PC-9 (cell line): ENCODE data around the gene SLC6A5. TPM values are rescaled to one million over a fixed set of nuclear protein-coding genes. Genes with fewer than 3 reads are reported as not detected.

Experiments used
- BruUV-seq: library from RNA; stranded (reverse); fragments of 400-500 nt; replicated peaks from 2 replicates; lab custom pipeline; 2021; lab: Mats Ljungman, UMichigan
- CTCF ChIA-PET: fragments of 300-600 bp; sonication (Branson Sonifier 250); formaldehyde crosslinking; loops from one replicate; lab custom pipeline; 2022; ENCODE audit warnings: antibody characterized with exemption; lab: Charles Lee
- POLR2A ChIA-PET: fragments of 300-600 bp; sonication (Branson Sonifier 250); formaldehyde crosslinking; loops from one replicate; lab custom pipeline; 2022; ENCODE audit warnings: antibody characterized with exemption; ENCODE audit not compliant: unreplicated experiment; lab: Charles Lee
- DNase-seq, 2 experiments: peaks; one replicate each; pipeline versions ENCODE4 v3.0.0 to v3.0.0-alpha.2; 2015 to 2022; ENCODE audit warnings: mixed read lengths in 1 of 2
- H2AFZ ChIP-seq: fragments of 200-600 bp; sonication (generic); 2 replicates; pipeline ENCODE4 v1.8.1; 2017; ENCODE audit warnings: antibody characterized with exemption
- H3F3A ChIP-seq: fragments of 200-600 bp; sonication (generic); 2 replicates; pipeline ENCODE4 v1.8.1; 2017; ENCODE audit warnings: antibody characterized with exemption, mild to moderate bottlenecking, low read depth; ENCODE audit not compliant: insufficient read depth
- H3K27ac ChIP-seq: fragments of 200-600 bp; sonication (generic); 2 replicates; pipeline ENCODE4 v1.6.1; 2016; ENCODE audit warnings: mixed run types
- H3K27me3 ChIP-seq: fragments of 200-600 bp; sonication (generic); 2 replicates; pipeline ENCODE4 v1.6.1; 2016; ENCODE audit warnings: low read depth, mixed run types; ENCODE audit not compliant: insufficient read depth
- H3K36me3 ChIP-seq: fragments of 200-600 bp; sonication (generic); 2 replicates; pipeline ENCODE4 v1.6.1; 2016; ENCODE audit warnings: low read depth, mixed run types
- H3K4me1 ChIP-seq: fragments of 200-600 bp; sonication (generic); replicated peaks from 2 replicates; pipeline ENCODE4 v1.6.1; 2016; ENCODE audit warnings: mixed run types; ENCODE audit not compliant: insufficient read depth
- H3K4me2 ChIP-seq: fragments of 200-600 bp; sonication (generic); 2 replicates; pipeline ENCODE4 v1.6.1; 2017; ENCODE audit warnings: mixed run types
- H3K4me3 ChIP-seq: fragments of 200-600 bp; sonication (generic); 2 replicates; pipeline ENCODE4 v1.6.1; 2016; ENCODE audit warnings: mixed run types
- H3K79me2 ChIP-seq: fragments of 200-600 bp; sonication (generic); 2 replicates; pipeline ENCODE4 v1.6.1; 2017; ENCODE audit warnings: low read depth, mixed run types
- H3K9me2 ChIP-seq: fragments of 200-600 bp; sonication (generic); 2 replicates; pipeline ENCODE4 v1.8.1; 2017; ENCODE audit warnings: mild to moderate bottlenecking; ENCODE audit not compliant: insufficient read depth
- H3K9me3 ChIP-seq: fragments of 200-600 bp; sonication (generic); 2 replicates; pipeline ENCODE4 v1.8.1; 2016; ENCODE audit warnings: low read depth; ENCODE audit not compliant: insufficient read depth
- H4K20me1 ChIP-seq: fragments of 200-600 bp; sonication (generic); 2 replicates; pipeline ENCODE4 v1.8.1; 2017; ENCODE audit not compliant: insufficient read depth
- EZH2 ChIP-seq: fragments of 200-600 bp; sonication (generic); IDR thresholded peaks from 2 replicates; pipeline ENCODE4 v1.8.0; 2017; ENCODE audit warnings: antibody characterized with exemption, low read depth
- intact Hi-C: fragments of 100-400 bp; cut with micrococcal nuclease; formaldehyde crosslinking; loops from one replicate; pipeline ENCODE4 v1.10.0; 2022; ENCODE audit not compliant: unreplicated experiment
- total RNA-seq: library from RNA; stranded (reverse); gene quantifications from 2 replicates; pipeline ENCODE4 v1.2.3, GENCODE V29; 2021
- TF ChIP-seq, protein P1 (sequence below): fragments of 200-600 bp; sonication (generic); conservative IDR thresholded peaks from 2 replicates; pipeline ENCODE4 v1.6.1; 2017; ENCODE audit warnings: mixed run types, antibody characterized with exemption, mild to moderate bottlenecking, moderate library complexity

Gene SLC6A5
- total RNA-seq, 1 experiment from 2014 or later = not detected

DNA sequence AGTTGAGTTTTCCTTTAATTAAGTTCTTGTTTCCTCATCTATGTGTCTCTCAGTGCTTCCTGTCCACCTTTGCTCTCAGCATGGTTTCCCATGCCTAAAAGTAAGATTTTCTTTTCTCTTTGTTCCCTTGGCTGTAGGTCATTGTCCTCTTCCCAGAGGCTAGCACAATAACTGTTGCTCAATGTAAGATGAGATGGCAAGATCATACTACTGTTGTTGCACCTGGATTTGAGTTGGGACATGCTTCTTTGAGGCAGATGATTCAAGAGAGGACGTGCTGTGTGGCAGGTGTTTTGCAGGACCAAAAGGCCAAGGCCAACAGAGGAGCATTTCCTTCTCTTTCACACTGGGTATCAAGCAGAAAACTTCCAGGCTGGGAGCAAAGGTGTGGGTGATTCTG, 58.7 kb downstream of the SLC6A5 start:
- CTCF ChIA-PET = no interaction called here
- Histone ChIP-seq H3F3A (no peaks in the 10 kb centered on the region), H3K4me1 (no peaks in the 10 kb centered on the region), H4K20me1 (no peaks in the 10 kb centered on the region), H3K4me3 (no peak overlapping the region), H3K79me2 (no peaks in the 10 kb centered on the region), H3K36me3 (no peaks in the 10 kb centered on the region), H3K27me3 (peaks cover 32% of the 10 kb centered on the region), H3K9me2 (no peaks in the 10 kb centered on the region; the same call in 1 of the 2 replicates), H3K9me3 (no peaks in the 10 kb centered on the region), H2AFZ (no peak overlapping the region), H3K4me2 (no peak overlapping the region), H3K27ac (no peak overlapping the region)
- DNase-seq = no peak
- no TSS peak for BruUV-seq
- intact Hi-C loops = no loop called here
- POLR2A ChIA-PET = no interaction called here
- TF ChIP-seq, protein P1, sequence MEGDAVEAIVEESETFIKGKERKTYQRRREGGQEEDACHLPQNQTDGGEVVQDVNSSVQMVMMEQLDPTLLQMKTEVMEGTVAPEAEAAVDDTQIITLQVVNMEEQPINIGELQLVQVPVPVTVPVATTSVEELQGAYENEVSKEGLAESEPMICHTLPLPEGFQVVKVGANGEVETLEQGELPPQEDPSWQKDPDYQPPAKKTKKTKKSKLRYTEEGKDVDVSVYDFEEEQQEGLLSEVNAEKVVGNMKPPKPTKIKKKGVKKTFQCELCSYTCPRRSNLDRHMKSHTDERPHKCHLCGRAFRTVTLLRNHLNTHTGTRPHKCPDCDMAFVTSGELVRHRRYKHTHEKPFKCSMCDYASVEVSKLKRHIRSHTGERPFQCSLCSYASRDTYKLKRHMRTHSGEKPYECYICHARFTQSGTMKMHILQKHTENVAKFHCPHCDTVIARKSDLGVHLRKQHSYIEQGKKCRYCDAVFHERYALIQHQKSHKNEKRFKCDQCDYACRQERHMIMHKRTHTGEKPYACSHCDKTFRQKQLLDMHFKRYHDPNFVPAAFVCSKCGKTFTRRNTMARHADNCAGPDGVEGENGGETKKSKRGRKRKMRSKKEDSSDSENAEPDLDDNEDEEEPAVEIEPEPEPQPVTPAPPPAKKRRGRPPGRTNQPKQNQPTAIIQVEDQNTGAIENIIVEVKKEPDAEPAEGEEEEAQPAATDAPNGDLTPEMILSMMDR = no peak
- no peak for TF ChIP-seq EZH2

DNA sequence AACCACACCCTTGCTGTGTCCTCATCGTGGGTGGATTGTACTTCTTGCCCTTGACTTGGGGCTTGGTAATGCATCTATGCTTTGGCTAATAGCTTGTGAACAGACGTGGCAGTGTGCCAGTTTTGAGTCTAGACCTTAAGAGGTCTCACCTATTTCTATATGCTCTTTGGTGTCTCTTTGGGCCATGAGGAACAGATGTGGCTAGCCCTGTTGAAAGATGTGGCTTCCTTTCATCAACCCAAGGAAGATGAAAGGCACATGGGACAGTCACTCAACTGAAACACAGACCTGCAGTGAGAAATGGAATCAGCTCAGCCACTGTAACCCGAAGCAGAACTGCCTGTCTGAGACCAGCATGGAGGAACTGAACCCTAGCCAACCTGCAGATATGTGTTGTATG, 62.0 kb downstream of the SLC6A5 start:
- H3K4me2 ChIP-seq = no peak overlapping the region
- BruUV-seq = no TSS peak
- H3K4me1 ChIP-seq = no peaks in the 10 kb centered on the region
- CTCF ChIA-PET = no interaction called here
- 0 out of 2 replicates have a peak, but pooled peaks cover under 1% of the 10 kb centered on the region for H3K27me3 ChIP-seq
- H3K4me3 ChIP-seq = no peak overlapping the region
- H2AFZ ChIP-seq = no peak overlapping the region
- H3K27ac ChIP-seq = no peak overlapping the region
- no peaks in the 10 kb centered on the region for H3K79me2 ChIP-seq
- no peaks in the 10 kb centered on the region for H3F3A ChIP-seq
- no peaks in the 10 kb centered on the region for H3K36me3 ChIP-seq
- intact Hi-C loops = no loop called here
- H4K20me1 ChIP-seq = no peaks in the 10 kb centered on the region
- POLR2A ChIA-PET = no interaction called here
- no peak for DNase-seq
- H3K9me2 ChIP-seq = no peaks in the 10 kb centered on the region; the same call in 1 of the 2 replicates
- TF ChIP-seq, protein P1 = no peak
- TF ChIP-seq EZH2 = no peak
- H3K9me3 ChIP-seq = no peaks in the 10 kb centered on the region

DNA sequence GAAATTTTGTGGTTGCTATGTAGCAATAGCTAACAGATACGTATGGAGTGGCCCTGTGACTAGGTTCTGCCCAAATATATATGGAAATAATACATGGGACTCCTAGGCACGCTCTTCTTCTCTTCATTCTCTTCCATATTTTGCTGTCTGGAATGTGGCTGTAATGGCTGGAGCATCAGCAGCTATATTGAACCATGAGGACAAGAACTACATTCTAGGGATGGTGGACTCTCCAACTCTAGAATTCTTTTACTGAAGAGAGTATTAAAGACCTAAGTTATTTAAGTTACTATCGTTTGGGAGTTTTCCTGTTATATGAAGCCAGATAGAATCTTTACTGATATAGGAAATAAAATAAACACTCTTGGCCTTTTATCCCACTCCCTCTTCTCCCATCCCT, 62.4 kb downstream of the SLC6A5 start:
- BruUV-seq = no TSS peak
- no peak for TF ChIP-seq EZH2
- TF ChIP-seq, protein P1 = no peak
- no peaks in the 10 kb centered on the region for H3K4me1 ChIP-seq
- no peaks in the 10 kb centered on the region for H3K9me3 ChIP-seq
- no peaks in the 10 kb centered on the region; the same call in 1 of the 2 replicates for H3K9me2 ChIP-seq
- intact Hi-C loops = no loop called here
- no peak overlapping the region for H2AFZ ChIP-seq
- H3F3A ChIP-seq = no peaks in the 10 kb centered on the region
- no peak overlapping the region for H3K4me3 ChIP-seq
- H3K27ac ChIP-seq = no peak overlapping the region
- ChIA-PET CTCF (no interaction called here), POLR2A (no interaction called here)
- H3K4me2 ChIP-seq = no peak overlapping the region
- H4K20me1 ChIP-seq = no peaks in the 10 kb centered on the region
- H3K36me3 ChIP-seq = no peaks in the 10 kb centered on the region
- DNase-seq = no peak
- no peaks in the 10 kb centered on the region for H3K79me2 ChIP-seq
- H3K27me3 ChIP-seq = no peaks in the 10 kb centered on the region
